Measurements from ENCODE around the gene EPHB1.

- TF ChIP-seq JUND (IDR thresholded peaks at IDR 0.05): no peak
- TF ChIP-seq, protein P1, sequence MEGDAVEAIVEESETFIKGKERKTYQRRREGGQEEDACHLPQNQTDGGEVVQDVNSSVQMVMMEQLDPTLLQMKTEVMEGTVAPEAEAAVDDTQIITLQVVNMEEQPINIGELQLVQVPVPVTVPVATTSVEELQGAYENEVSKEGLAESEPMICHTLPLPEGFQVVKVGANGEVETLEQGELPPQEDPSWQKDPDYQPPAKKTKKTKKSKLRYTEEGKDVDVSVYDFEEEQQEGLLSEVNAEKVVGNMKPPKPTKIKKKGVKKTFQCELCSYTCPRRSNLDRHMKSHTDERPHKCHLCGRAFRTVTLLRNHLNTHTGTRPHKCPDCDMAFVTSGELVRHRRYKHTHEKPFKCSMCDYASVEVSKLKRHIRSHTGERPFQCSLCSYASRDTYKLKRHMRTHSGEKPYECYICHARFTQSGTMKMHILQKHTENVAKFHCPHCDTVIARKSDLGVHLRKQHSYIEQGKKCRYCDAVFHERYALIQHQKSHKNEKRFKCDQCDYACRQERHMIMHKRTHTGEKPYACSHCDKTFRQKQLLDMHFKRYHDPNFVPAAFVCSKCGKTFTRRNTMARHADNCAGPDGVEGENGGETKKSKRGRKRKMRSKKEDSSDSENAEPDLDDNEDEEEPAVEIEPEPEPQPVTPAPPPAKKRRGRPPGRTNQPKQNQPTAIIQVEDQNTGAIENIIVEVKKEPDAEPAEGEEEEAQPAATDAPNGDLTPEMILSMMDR (IDR thresholded peaks at IDR 0.05): no peak
- TF ChIP-seq YY1 (IDR thresholded peaks at IDR 0.05; ENCODE audit: low read depth): no peak
- no peak for TF ChIP-seq RCOR1 (IDR thresholded peaks at IDR 0.05; ENCODE audit: low read length)
- no peak for TF ChIP-seq EZH2phosphoT487 (IDR thresholded peaks at IDR 0.05; ENCODE audit: borderline replicate concordance, low read depth)
- TF ChIP-seq FOXM1 (IDR thresholded peaks at IDR 0.05; ENCODE audit: low read depth): no peak
- TF ChIP-seq, protein P2, sequence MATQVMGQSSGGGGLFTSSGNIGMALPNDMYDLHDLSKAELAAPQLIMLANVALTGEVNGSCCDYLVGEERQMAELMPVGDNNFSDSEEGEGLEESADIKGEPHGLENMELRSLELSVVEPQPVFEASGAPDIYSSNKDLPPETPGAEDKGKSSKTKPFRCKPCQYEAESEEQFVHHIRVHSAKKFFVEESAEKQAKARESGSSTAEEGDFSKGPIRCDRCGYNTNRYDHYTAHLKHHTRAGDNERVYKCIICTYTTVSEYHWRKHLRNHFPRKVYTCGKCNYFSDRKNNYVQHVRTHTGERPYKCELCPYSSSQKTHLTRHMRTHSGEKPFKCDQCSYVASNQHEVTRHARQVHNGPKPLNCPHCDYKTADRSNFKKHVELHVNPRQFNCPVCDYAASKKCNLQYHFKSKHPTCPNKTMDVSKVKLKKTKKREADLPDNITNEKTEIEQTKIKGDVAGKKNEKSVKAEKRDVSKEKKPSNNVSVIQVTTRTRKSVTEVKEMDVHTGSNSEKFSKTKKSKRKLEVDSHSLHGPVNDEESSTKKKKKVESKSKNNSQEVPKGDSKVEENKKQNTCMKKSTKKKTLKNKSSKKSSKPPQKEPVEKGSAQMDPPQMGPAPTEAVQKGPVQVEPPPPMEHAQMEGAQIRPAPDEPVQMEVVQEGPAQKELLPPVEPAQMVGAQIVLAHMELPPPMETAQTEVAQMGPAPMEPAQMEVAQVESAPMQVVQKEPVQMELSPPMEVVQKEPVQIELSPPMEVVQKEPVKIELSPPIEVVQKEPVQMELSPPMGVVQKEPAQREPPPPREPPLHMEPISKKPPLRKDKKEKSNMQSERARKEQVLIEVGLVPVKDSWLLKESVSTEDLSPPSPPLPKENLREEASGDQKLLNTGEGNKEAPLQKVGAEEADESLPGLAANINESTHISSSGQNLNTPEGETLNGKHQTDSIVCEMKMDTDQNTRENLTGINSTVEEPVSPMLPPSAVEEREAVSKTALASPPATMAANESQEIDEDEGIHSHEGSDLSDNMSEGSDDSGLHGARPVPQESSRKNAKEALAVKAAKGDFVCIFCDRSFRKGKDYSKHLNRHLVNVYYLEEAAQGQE (IDR thresholded peaks at IDR 0.05; ENCODE audit: low read depth, low read length): no peak
- no peak for TF ChIP-seq GATA2 (CRISPR knock-in tag; IDR thresholded peaks at IDR 0.05)
- TF ChIP-seq EP300 (IDR thresholded peaks at IDR 0.05; ENCODE audit: borderline replicate concordance in 1 of 2, low read depth in 1 of 2, low read length in 1 of 2): no peak
- TF ChIP-seq, protein P3, sequence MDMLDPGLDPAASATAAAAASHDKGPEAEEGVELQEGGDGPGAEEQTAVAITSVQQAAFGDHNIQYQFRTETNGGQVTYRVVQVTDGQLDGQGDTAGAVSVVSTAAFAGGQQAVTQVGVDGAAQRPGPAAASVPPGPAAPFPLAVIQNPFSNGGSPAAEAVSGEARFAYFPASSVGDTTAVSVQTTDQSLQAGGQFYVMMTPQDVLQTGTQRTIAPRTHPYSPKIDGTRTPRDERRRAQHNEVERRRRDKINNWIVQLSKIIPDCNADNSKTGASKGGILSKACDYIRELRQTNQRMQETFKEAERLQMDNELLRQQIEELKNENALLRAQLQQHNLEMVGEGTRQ (IDR thresholded peaks at IDR 0.05; ENCODE audit: borderline replicate concordance, low read depth, low read length): no peak
- TF ChIP-seq, protein P4, sequence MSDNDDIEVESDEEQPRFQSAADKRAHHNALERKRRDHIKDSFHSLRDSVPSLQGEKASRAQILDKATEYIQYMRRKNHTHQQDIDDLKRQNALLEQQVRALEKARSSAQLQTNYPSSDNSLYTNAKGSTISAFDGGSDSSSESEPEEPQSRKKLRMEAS (IDR thresholded peaks at IDR 0.05; ENCODE audit: low read depth): no peak
- no peak for TF ChIP-seq SMC3 (IDR thresholded peaks at IDR 0.05; ENCODE audit: low read depth, low read length)
- no peak for TF ChIP-seq GABPA (IDR thresholded peaks at IDR 0.05; ENCODE audit: low read depth)
- TF ChIP-seq RAD21 (IDR thresholded peaks at IDR 0.05; ENCODE audit: low read length): no peak
Measured at GRCh38 chr3:135099734-135100355, 304.8 kb downstream of the EPHB1 start.
